NCI-H2196 (cell line): ENCODE data around the gene SLC35C1.
"Not testable (repeated sequence)": the region's sequence is repeated elsewhere in the genome, so short reads cannot be mapped to it uniquely, and the experiment has no call there.

Source experiments
- DNase-seq: peaks from one replicate; lab custom pipeline; 2025; ENCODE audit not compliant: unreplicated experiment; lab: John Stamatoyannopoulos, UW

Gene SLC35C1

DNA sequence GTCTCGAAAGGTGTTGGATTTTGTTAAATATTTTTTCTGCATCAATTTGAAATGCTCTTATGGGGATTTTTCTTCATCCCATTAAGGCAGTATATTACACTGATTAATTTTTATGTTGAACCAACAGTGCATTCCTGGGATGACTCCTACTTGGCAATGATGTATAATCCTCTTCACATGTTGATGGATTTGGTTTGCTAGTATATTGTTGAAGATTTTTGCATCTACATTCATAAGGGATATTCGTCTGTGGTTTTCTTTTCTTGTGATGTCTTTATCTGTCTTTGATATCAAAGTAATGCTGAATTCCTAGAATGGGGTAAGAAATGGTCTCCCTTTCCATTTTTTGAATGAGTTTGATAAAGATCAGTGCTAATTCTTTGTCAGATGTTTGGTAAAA is 18.7 kb upstream of the SLC35C1 start:
- DNase-seq, result no peak

DNA sequence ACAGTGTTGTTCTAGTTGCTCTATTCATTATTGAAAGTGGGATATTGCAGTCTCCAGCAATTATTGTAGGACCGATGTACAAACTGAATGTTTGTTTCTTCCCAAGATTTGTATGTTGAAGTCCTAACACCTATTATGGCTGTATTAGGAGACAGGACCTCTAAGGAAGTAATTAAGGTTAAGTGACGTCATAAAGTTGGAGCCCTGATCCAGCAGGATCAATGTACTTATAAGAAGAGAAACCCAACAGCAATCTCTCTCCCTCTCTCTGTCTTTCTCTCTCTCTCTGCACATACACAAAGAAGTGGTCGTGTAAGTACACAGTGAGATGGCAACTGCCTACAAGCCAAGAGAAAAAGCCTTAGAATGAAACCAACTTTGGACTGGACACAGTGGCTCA is 16.1 kb upstream of the SLC35C1 start:
- DNase-seq, result no peak

DNA sequence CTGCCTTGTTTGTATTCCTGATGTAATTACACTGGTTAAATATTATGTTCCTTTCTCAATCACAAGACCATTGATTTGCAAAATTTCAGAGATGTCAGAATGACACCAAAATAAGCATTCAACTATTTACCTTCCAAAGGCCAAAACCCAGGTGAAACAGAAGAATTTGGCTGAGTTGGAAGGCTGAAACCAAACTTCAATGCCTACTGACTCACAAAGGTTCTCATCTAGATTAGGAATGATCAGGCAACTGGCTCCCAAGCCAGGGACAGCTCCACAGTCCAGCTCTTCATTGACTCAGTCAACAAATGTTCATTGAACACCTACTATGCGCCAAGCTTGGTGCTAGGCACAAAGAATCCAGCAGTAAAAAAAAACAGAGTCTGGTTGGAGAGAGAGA is 13.4 kb upstream of the SLC35C1 start:
- no peak for DNase-seq

DNA sequence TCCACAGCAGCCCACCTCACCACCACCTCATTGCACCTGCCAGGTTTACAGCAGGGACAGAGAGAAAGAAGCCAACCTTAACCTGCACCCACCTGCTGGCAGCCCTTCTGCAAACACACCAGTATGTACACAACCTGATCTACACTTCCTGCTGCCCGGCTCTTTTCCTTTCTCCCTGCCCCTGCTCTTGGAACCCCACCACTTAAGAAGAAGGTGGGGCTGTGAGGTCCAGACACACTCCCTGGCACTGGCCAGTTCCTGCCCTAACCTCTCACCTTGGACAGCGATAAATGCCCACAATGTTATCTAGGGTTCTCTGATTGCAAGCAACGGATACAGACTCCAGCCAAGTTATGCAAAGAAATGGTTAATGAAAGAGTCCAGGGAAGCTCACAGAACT is 10.8 kb upstream of the SLC35C1 start:
- peak; percentile 48 for DNase-seq

DNA sequence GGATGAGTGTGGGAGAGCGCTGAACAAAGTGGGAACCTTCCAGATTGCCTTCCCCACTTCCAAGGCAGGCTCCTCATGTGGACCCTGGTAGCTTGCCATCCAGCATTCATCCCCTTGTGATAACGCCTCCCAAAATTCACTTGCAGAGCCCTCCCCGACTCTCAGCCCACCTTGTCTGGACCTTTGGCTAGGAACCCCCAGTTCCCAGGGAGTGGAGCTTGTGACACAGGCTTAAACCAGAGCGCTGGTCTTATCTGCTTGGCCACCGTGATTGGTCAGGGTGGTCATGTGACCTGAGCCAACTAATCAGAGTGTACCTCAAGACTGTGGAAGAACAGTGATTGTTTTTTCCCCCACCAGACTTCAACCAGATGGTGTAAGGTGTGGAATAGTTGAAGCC is 9.6 kb upstream of the SLC35C1 start:
- DNase-seq, result no peak

DNA sequence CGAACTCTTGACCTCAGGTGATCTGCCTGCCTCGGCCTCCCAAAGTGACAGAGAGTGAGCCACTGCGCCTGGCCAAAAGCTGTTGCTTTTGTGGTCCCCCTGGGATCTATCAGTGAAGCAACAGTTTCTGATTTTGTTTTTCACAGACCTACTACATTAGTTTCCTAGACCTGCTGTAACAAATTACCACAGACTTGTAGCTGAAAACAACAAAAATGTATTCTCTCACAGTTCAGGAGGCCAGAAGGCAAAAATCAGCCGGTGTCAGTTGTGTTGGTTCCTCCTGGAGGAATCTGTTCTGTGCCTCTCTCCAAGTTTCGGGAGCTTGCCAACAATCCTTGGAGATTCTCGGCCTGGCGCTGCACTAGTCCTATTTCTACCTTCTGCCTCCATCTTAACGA is 8.5 kb upstream of the SLC35C1 start:
- DNase-seq, result no peak

DNA sequence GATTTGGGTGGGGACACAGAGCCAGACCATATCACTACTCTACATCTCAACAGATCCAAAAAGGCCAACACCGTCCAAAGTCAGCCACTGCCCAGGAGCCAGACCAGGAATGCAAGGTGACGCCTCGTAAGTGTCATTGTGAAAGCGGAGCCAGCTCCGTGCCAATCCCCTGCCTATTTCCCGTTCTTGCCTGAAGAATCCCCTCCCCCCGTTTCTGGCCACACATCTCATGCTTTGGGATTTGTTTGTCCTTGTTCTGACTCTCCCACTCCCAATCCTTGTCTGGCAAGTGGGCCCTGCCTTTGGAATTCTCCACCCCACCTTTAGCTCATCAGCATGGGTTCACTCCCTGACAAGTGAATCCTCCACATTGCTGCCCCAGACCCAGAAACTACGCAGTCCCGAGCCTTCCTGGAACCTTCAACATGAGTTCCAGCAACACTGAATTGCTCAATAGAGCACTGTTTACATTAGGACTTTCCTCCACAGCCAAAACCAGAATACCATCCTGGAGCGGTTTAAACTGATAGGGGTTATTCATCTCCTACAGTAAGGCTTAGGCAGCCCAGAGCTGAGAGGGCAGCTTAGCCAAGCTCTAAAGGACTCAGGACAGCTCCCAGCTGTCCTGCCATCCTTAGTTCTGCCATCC is 6.0 kb upstream of the SLC35C1 start:
- peak; percentile 24 for DNase-seq

DNA sequence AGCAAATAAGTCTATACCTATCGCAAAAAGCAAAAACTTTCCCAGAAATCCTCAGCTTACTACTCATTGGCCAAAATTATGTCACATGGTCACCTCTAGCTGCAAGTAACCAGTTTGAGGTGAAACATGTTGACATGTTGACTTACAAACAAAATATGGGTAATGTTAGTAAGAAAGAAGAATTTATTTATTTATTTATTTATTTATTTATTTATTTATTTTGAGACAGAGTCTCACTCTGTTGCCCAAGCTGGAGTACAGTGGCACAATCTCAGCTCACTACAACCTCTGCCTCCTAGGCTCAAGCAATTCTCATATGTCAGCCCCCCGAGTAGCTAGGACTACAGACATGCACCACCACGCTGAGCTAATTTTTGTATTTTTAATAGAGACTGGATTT is 5.4 kb upstream of the SLC35C1 start:
- DNase-seq, result no peak

DNA sequence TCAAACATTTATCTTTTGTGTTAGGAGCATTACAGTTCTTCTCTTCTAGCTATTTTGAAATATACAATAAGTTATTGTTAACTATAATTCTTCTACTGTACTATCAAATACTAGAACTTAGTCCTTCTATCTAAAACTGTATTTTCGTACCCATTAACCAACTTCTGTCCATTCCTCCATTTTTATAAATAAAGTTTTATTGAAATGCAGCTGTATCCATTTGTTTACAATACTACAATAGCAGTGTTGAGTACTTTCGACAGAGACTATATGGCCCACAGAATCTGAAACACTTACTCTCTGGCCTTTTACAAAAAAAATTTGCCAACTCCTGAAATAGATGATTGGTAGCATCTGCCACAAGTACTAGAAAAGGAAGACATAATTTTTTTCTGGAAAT is 4.7 kb upstream of the SLC35C1 start:
- no peak for DNase-seq

DNA sequence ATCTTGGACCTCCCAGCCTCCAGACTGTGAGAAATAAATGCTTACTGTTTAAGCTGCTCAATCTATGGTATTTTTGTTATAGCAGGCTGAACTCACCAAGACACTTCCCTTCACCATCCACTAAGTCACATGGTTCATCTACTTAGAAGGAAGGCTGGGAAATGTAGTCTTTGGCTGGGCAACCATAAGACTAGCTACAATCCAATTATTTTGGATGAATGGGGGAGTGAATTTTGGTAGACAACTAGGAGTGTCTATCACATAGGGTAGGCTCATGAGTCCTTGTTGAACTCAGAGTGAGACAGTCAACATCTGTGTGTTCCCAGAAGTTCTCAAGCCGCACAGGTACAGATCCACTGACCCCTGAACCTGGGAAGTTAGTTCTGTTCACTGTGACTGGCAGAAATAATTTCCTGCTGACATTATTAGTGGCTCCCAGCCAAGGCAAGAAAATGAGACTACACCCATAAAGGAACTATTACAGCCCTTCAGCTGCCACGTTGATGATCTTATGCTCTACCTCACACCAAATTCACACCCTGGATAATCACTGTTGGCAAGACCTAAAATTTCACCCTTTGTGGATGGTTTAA is 3.1 kb upstream of the SLC35C1 start:
- peak; percentile 19 for DNase-seq

DNA sequence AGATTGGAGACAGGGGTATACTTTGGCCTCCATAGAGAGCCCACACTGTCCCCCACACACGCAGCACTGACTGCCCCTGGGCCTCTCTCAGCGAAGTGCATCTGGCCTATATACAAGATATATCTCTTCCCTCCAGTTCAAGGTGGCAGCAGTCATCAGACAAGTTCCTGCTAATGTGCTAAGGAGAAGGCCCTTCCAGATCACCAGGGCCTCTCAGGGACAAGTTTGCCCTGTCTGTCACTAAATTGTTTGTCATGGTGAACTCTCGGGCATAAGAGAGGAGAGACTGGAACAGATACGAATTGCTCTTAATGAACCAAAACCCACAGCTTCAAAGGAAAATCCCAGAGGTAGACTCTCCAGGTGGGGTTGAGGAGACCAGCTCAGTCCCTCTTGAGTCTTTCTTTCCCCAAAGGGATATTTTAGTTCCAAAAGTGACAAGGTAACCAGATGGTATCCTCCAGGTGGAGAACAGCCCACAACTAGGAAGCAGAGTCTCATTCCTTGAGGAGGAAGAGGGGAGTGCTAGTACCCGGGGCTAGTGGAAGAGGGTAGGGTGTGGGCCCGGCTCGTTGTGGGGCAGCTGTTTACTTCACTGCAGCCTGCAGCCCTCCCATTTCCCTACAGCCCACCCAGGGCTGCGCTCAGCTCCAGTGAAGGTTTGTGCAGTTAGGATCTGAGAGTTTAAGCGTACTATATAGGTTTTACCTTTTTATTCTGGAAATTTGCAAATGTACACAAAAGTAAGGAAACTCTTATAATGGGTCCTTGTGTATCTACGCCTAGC is 2.2 kb upstream of the SLC35C1 start:
- DNase-seq, result no peak

DNA sequence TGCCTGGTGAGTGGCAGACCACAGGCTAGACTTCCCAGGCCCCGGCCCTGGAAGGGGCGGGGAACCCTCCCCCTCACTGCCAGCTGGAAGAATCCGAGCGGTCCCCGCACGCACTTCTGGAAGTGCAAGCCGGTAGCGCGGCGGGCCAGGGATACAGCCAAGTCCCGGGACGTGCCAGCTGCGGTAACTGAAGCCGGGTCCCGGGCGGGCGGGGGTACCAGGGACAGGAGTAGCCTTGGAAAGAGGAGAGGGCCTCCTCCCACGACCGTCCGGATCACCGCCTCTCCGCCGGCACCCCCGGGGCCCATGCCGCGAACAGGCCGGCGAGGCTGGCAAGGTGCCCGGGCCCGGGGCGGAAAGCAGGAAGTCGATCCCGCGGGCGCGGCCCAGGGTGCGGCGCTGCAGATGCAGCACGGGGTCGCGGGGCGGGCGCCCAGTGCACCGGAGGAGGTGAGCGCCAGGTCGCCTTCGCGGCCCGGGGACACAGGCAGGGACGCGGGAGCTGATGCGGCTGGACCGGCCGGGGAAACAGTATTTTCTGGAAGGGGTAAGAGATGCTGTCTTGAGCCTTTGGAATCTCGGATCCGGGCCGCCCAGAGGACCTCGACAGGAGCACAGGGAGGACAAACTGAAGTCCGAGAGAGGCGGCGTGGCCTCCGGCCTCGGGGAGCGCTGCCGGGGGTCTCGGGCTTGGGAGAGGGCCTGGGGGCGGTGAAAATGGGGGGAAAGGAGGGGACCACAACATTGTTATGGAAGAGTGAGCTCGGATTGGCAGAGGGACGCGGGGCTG is 783 bp upstream of the SLC35C1 start:
- DNase-seq, result peak; percentile 64

DNA sequence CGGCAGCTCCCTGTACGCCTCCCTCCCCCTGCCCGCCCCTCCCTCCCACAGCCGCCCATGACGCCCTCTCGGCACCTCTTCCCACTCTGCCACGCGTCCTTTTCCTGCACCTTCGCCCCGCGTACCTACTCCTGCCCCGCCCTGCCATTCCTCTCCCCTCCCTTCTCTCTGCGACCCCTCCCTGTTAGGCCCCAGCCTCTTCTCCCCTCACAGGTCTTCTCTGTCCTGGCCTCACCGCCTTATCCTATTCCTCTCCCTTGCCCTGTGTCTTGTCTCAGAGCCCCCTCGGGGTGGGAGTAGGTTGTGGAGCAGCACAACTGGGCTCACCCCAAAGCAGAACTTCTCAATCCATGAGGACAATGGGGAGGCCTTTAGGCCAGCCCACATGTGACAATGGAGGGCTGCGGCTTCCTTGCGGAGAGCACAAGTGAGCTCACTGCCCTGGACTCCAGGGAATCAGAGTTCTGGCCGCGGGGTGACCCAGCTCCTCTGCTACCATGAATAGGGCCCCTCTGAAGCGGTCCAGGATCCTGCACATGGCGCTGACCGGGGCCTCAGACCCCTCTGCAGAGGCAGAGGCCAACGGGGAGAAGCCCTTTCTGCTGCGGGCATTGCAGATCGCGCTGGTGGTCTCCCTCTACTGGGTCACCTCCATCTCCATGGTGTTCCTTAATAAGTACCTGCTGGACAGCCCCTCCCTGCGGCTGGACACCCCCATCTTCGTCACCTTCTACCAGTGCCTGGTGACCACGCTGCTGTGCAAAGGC is 539 bp downstream of the SLC35C1 start:
- DNase-seq, result peak; percentile 11

DNA sequence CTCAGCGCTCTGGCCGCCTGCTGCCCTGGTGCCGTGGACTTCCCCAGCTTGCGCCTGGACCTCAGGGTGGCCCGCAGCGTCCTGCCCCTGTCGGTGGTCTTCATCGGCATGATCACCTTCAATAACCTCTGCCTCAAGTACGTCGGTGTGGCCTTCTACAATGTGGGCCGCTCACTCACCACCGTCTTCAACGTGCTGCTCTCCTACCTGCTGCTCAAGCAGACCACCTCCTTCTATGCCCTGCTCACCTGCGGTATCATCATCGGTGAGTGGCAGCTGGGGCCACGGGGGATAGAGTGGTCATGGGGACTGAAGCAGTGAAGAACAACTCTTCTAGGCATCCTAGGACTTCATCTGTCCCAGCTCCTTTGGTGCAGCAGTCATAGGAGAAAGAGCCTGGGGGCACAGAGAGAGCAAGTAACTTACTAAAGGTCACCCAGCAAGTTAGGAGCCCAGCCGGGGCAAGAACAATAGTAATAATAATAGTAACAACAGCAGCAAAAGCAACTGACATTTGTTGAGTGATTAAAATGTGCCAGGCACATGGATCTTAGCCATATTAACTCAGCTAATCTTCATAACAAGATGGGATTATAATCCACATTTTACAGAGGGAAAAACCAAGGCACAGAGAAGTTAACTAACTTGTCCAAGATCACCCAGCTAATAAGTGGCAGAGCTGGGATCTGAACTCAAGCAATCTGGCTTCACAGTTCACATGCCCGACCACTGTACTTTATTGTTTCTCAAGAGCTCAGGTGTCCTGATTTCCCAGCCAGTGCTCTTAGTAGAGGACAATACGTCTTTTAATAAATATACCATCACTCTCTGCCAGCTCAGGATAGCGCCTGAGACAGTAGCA is 1.4 kb downstream of the SLC35C1 start:
- DNase-seq, result no peak

DNA sequence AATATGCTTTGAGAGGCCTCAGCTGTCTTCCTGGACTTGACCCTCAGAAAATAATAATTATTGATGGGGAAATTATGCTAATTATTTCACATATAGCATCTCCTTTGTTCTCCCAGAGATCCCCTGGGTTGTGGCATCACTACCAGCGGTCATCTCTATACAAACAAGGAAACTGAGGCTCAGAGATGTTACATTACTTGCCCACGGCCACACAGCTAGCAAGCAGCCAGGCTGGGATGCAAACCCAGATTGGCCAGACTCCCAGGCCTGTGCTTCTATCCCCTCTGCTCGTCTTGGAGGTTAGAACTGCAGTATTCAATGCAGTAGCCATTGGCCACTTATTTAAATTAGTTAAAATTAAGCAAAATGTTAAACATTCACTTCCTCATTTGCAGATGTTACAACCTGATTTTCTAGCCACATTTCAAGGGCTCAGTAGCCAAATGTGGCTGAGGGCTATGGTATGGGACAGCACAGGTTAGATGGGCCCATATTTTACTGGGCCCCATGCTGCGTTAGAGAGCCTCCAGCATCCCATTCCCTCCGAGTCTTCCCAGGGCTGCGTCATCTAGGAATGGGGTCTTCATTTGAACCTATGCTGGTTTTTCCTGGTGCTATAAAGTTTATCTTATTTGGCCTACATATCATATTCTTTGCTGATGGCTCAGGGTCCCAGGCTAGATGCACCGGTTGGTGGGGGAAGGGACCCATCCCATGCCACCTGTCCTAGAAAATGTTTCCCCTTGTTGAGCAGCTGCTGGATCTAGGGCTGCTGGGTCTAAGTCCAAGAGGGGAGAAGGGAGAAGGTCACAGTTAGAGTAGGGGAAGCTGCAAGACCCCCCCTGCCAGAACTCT is 2.2 kb downstream of the SLC35C1 start:
- no peak for DNase-seq

DNA sequence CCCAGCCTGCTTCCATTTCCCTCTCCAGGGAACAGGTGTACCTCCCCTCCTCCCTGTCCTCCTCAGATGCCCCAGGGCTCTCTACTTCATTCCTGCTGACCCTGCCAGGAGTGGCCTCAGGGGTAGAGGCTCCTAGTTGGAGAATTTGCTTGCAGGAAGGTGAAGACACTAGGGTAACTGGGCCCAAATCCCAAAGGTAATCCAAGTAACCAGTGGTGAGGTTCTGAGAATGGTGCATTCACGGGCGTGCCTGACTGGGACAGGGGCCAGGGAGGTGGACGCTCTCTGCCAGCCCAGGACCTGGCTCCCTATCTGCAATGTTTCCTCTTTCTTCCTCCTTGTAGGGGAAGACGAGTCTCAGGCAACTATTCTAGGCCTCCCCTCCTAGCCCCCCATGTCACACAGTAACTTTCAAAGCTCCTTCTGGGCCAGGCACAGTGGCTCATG is 2.9 kb downstream of the SLC35C1 start:
- DNase-seq, result no peak

DNA sequence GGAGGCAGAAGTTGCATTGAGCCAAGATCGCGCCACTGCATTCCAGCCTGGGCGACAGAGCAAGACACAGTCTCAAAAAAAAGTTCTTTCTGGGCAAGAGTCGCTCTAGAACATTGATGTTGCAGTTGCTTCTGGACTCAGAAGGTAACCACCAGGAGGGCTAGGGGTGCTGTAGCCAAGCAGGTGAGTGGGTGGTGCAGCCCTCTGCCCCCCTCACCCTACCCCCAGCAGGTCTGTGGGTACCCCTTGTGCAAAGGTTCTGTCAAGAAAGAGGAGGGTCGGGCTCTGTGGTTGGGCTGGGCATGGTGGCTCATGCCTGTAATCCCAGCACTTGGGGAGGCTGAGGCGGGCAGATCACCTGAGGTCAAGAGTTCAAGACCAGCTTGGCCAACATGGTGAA is 3.5 kb downstream of the SLC35C1 start:
- not testable (repeated sequence) for DNase-seq

DNA sequence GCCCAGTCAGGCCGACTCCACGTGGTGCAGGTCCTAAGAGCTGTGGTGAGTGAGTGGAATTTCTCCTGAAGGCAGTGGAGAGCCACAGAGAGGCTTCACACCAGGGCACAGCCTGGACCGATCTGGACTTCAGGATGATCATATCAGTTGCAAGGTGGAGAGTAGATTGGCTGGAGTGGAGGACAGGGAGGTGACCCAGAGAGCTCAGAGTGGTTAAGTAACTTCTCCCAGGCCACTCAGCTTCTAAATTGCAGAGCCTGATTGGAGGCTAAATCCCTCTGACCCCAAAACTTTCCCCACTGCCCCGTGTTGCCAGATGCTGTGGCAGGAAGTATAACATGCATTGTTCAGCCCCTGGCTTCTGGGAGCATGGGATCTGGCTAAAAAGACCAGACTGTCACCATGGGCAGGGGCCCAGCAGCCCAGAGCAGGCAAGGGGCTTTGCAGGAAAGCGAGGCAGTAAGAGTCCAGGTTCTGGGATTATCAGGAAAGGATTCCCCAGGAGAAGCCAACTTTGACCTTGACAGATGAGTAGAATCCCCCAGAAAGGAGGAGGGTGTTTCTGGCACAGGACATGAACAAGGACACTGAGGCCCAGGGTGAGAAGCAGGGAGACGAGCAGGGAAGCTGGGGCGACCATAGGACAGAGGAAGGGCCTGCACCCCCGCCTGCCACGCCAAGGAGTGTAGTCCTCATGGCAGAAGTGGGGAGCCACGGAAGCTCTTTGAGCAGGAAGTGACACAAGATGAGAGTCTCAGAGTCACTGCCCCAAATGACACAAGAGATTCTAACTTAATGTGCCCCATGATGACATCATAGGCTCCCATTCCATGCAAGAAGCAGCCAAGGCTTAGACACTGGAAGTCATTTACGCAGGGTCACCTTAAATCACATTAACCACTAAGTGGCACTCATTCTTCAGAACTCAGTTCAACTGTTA is 4.8 kb downstream of the SLC35C1 start:
- no peak for DNase-seq
